Measurements from ENCODE around the gene ROR1.

DNA sequence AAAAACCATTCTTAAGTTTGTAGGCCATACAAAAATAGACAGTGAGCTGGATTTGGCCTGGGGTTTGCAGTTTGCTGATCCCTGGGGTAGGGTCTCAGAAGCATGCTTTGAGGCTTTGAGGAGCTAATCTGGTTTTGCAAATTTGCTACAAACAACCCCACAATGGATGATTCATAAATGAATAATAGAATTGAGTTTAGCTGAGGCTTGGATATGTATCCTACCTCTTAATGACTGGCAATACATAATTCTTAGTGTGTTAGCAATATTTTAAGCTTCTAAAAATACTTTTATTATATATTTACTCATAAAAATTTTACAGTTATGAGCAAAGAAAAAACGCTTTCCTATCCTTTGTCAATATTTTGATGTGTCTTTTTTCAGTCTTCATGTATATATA, 50.6 kb downstream of the ROR1 start:
- TF ChIP-seq, protein P1, sequence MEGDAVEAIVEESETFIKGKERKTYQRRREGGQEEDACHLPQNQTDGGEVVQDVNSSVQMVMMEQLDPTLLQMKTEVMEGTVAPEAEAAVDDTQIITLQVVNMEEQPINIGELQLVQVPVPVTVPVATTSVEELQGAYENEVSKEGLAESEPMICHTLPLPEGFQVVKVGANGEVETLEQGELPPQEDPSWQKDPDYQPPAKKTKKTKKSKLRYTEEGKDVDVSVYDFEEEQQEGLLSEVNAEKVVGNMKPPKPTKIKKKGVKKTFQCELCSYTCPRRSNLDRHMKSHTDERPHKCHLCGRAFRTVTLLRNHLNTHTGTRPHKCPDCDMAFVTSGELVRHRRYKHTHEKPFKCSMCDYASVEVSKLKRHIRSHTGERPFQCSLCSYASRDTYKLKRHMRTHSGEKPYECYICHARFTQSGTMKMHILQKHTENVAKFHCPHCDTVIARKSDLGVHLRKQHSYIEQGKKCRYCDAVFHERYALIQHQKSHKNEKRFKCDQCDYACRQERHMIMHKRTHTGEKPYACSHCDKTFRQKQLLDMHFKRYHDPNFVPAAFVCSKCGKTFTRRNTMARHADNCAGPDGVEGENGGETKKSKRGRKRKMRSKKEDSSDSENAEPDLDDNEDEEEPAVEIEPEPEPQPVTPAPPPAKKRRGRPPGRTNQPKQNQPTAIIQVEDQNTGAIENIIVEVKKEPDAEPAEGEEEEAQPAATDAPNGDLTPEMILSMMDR (IDR thresholded peaks at IDR 0.05), result no peak
- no peak for TF ChIP-seq POLR2A (IDR thresholded peaks at IDR 0.05)

All from right lobe of liver (tissue), 4 donors.